Activated CD4-positive, alpha-beta T cell treated with anti-CD3 and anti-CD28 coated beads, Interleukin-2, amount 10 ng/mL, durations not matched to agents 7 days and 5 days (primary cell): ENCODE data around the gene HSPH1. TPM values are rescaled to one million over a fixed set of nuclear protein-coding genes. Genes with fewer than 3 reads are reported as not detected.

ENCODE experiments used
- CTCF ChIA-PET: fragments of 350-600 bp; sonication (Branson Sonifier 250); formaldehyde crosslinking; loops from one replicate; lab custom pipeline; 2021; ENCODE audit warnings: antibody characterized with exemption; lab: Charles Lee
- POLR2A ChIA-PET: fragments of 350-600 bp; sonication (Branson Sonifier 250); formaldehyde crosslinking; loops from one replicate; lab custom pipeline; 2021; ENCODE audit warnings: antibody characterized with exemption; lab: Charles Lee
- DNase-seq: peaks from one replicate; pipeline ENCODE4 v3.0.0-alpha.2; 2020
- H3K27ac Mint-ChIP-seq: one replicate; pipeline ENCODE4 v1.8.0; 2021; ENCODE audit warnings: mild to moderate bottlenecking, moderate library complexity, mixed read lengths
- H3K27me3 Mint-ChIP-seq: one replicate; pipeline ENCODE4 v1.8.0; 2021; ENCODE audit warnings: mixed read lengths
- H3K36me3 Mint-ChIP-seq: one replicate; pipeline ENCODE4 v1.8.0; 2021; ENCODE audit warnings: low read depth, mixed read lengths
- H3K4me1 Mint-ChIP-seq: one replicate; pipeline ENCODE4 v1.8.0; 2021; ENCODE audit warnings: mixed read lengths
- H3K4me3 Mint-ChIP-seq: one replicate; pipeline ENCODE4 v1.8.0; 2021; ENCODE audit warnings: mild to moderate bottlenecking, moderate library complexity, mixed read lengths
- H3K9me3 Mint-ChIP-seq: one replicate; pipeline ENCODE4 v1.8.0; 2021; ENCODE audit warnings: mixed read lengths
- total RNA-seq, 2 experiments: library from RNA; stranded (reverse); gene quantifications; one replicate each; pipeline ENCODE4 v1.2.3, GENCODE V29; 2021

The HSPH1 gene
- 100 to 1,000 TPM; 122 to 127 TPM for total RNA-seq

DNA sequence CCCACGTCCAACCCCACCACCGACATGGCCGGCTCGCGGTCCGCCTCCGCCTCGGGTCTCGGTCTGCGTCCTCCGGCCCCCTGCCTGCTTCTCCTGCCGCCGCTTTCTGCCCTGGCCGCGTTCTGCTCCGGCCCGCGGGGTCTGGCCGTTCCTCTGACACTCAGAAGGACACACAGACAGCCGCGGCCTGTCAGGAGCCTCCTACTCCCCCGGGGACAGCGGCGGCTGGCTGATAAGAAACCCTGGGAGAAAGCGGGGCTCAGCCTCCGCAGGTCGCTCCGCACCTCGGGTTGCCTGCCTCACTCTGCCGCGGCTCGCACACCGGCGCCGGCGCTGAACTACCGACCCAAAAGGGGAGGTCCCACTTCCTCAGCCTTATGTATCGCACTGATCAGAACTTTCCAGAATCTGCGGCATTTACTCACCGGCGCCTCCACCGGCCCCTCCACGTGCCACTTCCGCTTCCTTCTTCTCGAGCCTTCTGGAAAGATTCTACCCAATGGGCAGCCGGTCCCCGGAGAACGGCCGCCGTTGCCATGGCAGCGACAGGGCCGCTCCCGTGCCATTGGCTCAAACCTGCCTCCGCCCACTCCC is at the start of gene HSPH1:
TSS of gene HSPH1 (minus strand) at position 348 of the 594 bp plus-strand sequence. CDS start at position 26, 322 bp downstream.
- ChIA-PET CTCF (interaction anchor here (1.4 kb wide), 2 partner anchors 10 to 16 kb away, joined by 3 to 4 read pairs; no protein-coding TSS in a partner anchor), POLR2A (no interaction called here)
- Mint-ChIP-seq H3K36me3 (peaks cover 20% of the 10 kb centered on the region), H3K4me1 (peaks cover 45% of the 10 kb centered on the region), H3K4me3 (peak within 1 kb of the TSS; percentile 98), H3K27ac (peak within 1 kb of the TSS; percentile 99), H3K27me3 (no peaks in the 10 kb centered on the region), H3K9me3 (no peaks in the 10 kb centered on the region)
- peak; percentile 99 for DNase-seq

GRCh38 chr13:31209841-31210210 is 48.1 kb upstream of the HSPH1 start:
- DNase-seq = no peak
- POLR2A ChIA-PET = no interaction called here
- H3K27me3 Mint-ChIP-seq = no peaks in the 10 kb centered on the region
- CTCF ChIA-PET = interaction anchor here (1.6 kb wide), 1 partner anchor 9 kb away, joined by 8 read pairs; the partner anchor contains the start of gene B3GLCT
- no peak overlapping the region for H3K4me3 Mint-ChIP-seq
- no peaks in the 10 kb centered on the region for H3K9me3 Mint-ChIP-seq
- H3K36me3 Mint-ChIP-seq = no peaks in the 10 kb centered on the region
- no peak overlapping the region for H3K27ac Mint-ChIP-seq
- H3K4me1 Mint-ChIP-seq = peaks cover 13% of the 10 kb centered on the region

- Mint-ChIP-seq H3K9me3 (no peaks in the 10 kb centered on the region), H3K4me1 (peaks cover 16% of the 10 kb centered on the region), H3K27me3 (no peaks in the 10 kb centered on the region), H3K36me3 (no peaks in the 10 kb centered on the region), H3K4me3 (no peak overlapping the region), H3K27ac (no peak overlapping the region)
- DNase-seq = no peak
- POLR2A ChIA-PET = no interaction called here
- CTCF ChIA-PET = interaction anchor here (1.6 kb wide), 1 partner anchor 9 kb away, joined by 8 read pairs; the partner anchor contains the start of gene B3GLCT
Observed at GRCh38 chr13:31209172-31209840, 47.6 kb upstream of the HSPH1 start.

- ChIA-PET POLR2A (no interaction called here), CTCF (interaction anchor here (0.6 to 1.6 kb wide), 2 partner anchors 8 to 874 kb away, joined by 4 to 8 read pairs; partner anchors contain the start of gene B3GLCT)
- no peak overlapping the region for H3K4me3 Mint-ChIP-seq
- peaks cover 14% of the 10 kb centered on the region for H3K4me1 Mint-ChIP-seq
- H3K9me3 Mint-ChIP-seq = no peaks in the 10 kb centered on the region
- no peak overlapping the region for H3K27ac Mint-ChIP-seq
- no peak for DNase-seq
- H3K27me3 Mint-ChIP-seq = no peaks in the 10 kb centered on the region
- H3K36me3 Mint-ChIP-seq = no peaks in the 10 kb centered on the region
Observed at GRCh38 chr13:31208559-31209122, 46.9 kb upstream of the HSPH1 start.

GRCh38 chr13:31207661-31208552 is 46.2 kb upstream of the HSPH1 start:
- Mint-ChIP-seq H3K27me3 (no peaks in the 10 kb centered on the region), H3K9me3 (no peaks in the 10 kb centered on the region), H3K4me3 (no peak overlapping the region), H3K36me3 (peaks cover 2% of the 10 kb centered on the region), H3K4me1 (peaks cover 14% of the 10 kb centered on the region), H3K27ac (no peak overlapping the region)
- ChIA-PET CTCF (interaction anchor here (0.6 kb wide), 1 partner anchor 874 kb away, joined by 4 read pairs; no protein-coding TSS in a partner anchor), POLR2A (no interaction called here)
- no peak for DNase-seq

- no peak for DNase-seq
- H3K4me1 Mint-ChIP-seq = peaks cover 22% of the 10 kb centered on the region
- CTCF ChIA-PET = interaction anchor here (1.4 kb wide), 1 partner anchor 32 kb away, joined by 3 read pairs; no protein-coding TSS in a partner anchor
- H3K36me3 Mint-ChIP-seq = peaks cover 2% of the 10 kb centered on the region
- H3K9me3 Mint-ChIP-seq = no peaks in the 10 kb centered on the region
- POLR2A ChIA-PET = no interaction called here
- H3K4me3 Mint-ChIP-seq = no peak overlapping the region
- H3K27ac Mint-ChIP-seq = no peak overlapping the region
- no peaks in the 10 kb centered on the region for H3K27me3 Mint-ChIP-seq
Observed at GRCh38 chr13:31204592-31204991, 42.9 kb upstream of the HSPH1 start.

GRCh38 chr13:31201341-31202031 is 39.8 kb upstream of the HSPH1 start:
- Mint-ChIP-seq H3K27me3 (peaks cover 7% of the 10 kb centered on the region), H3K36me3 (peaks cover 2% of the 10 kb centered on the region), H3K9me3 (no peaks in the 10 kb centered on the region), H3K4me3 (peak overlapping the region; percentile 72), H3K4me1 (peaks cover 29% of the 10 kb centered on the region), H3K27ac (peak overlapping the region; percentile 85)
- POLR2A ChIA-PET = interaction anchor here (0.7 kb wide), 1 partner anchor 1335 kb away, joined by 4 read pairs; no protein-coding TSS in a partner anchor
- CTCF ChIA-PET = interaction anchor here (0.6 to 2.3 kb wide), 8 partner anchors 8 to 1074 kb away, joined by 3 to 8 read pairs (median 3); no protein-coding TSS in a partner anchor
- DNase-seq = no peak

- no peak for DNase-seq
- ChIA-PET CTCF (interaction anchor here (0.6 to 2.3 kb wide), 10 partner anchors 9 to 881 kb away, joined by 3 to 8 read pairs (median 3); no protein-coding TSS in a partner anchor), POLR2A (interaction anchor here (0.7 to 0.8 kb wide), 2 partner anchors 395 to 1336 kb away, joined by 3 to 4 read pairs; no protein-coding TSS in a partner anchor)
- Mint-ChIP-seq H3K27ac (peak overlapping the region; percentile 85), H3K4me3 (peak overlapping the region; percentile 72), H3K9me3 (no peaks in the 10 kb centered on the region), H3K36me3 (peaks cover 2% of the 10 kb centered on the region), H3K27me3 (peaks cover 7% of the 10 kb centered on the region), H3K4me1 (peaks cover 29% of the 10 kb centered on the region)
Observed at GRCh38 chr13:31200637-31200971, 38.9 kb upstream of the HSPH1 start.

DNA sequence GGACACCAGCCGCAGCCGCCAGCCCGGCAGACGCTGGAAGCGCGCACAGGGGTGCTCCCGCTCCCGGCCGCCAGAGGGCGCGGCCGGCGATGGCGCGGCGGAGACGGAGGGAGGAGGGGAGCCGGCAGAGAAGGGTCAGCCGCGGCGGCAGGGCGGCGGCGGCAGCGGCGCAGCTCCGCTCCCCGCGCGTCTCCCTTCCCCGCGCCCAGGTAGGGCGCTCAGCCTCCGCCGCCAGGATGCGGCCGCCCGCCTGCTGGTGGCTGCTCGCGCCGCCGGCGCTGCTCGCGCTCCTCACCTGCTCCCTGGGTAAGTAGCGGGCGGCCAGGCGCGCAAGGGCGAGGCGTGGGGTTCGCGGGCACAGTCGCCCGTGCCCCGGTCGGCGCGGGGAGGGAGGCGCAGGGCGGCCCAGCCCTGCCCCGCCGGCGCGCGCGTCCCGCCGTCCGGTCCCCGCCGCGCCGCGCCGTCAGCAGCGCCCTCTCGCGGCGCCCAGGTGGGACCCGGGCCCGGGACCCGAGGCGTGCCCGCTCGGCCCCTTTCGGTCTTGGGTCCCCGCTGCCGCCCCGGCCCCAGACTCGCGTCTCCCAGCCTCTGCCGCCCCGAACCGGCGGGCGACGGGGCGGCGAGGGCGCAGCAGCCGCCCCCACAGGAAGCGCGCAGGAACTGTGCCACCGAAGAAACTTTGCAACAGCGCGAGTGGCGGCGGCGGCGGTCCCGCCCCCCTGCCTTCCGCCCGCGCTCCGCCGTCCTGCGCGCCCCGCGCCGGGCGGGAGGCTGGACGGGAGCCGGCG is 38.3 kb upstream of the HSPH1 start, which contains the start of gene B3GLCT:
TSS of gene B3GLCT (plus strand) at position 127 of the 788 bp plus-strand sequence. CDS start at position 237, 110 bp downstream.
- peak; percentile 74 for DNase-seq
- ChIA-PET CTCF (interaction anchor here (0.6 to 2.3 kb wide), 8 partner anchors 9 to 881 kb away, joined by 3 to 8 read pairs (median 4); no protein-coding TSS in a partner anchor), POLR2A (interaction anchor here (0.8 kb wide), 1 partner anchor 394 kb away, joined by 3 read pairs; no protein-coding TSS in a partner anchor)
- H3K9me3 Mint-ChIP-seq = no peaks in the 10 kb centered on the region
- H3K27ac Mint-ChIP-seq = peak within 1 kb of the TSS; percentile 85
- H3K4me1 Mint-ChIP-seq = peaks cover 29% of the 10 kb centered on the region
- H3K36me3 Mint-ChIP-seq = peaks cover 2% of the 10 kb centered on the region
- peaks cover 7% of the 10 kb centered on the region for H3K27me3 Mint-ChIP-seq
- peak within 1 kb of the TSS; percentile 74 for H3K4me3 Mint-ChIP-seq

DNA sequence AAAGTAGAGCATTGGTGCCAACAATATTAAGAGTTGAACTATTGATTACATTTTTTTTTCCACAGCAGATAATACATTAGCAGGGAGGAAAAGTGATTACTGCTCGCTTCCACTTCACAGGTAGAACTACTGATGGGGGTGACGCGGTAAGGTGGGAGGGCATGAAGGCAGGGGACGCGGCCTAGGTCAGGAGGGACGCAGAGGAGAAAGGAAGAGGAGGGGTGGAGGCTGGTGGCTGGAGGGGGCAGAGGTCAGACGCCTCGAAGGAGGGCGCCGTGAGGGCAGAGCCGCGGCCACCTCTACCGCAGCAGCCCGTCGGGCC is 37.8 kb upstream of the HSPH1 start:
- POLR2A ChIA-PET = no interaction called here
- H3K27ac Mint-ChIP-seq = peak overlapping the region; percentile 83
- peaks cover 2% of the 10 kb centered on the region for H3K36me3 Mint-ChIP-seq
- DNase-seq = no peak
- CTCF ChIA-PET = interaction anchor here (0.6 to 2.3 kb wide), 4 partner anchors 10 to 39 kb away, joined by 3 to 8 read pairs (median 4); no protein-coding TSS in a partner anchor
- peaks cover 7% of the 10 kb centered on the region for H3K27me3 Mint-ChIP-seq
- peaks cover 24% of the 10 kb centered on the region for H3K4me1 Mint-ChIP-seq
- peak overlapping the region; percentile 74 for H3K4me3 Mint-ChIP-seq
- H3K9me3 Mint-ChIP-seq = no peaks in the 10 kb centered on the region

- Mint-ChIP-seq H3K9me3 (no peaks in the 10 kb centered on the region), H3K36me3 (peaks cover 2% of the 10 kb centered on the region), H3K27me3 (peaks cover 7% of the 10 kb centered on the region), H3K4me3 (no peak overlapping the region), H3K4me1 (peaks cover 20% of the 10 kb centered on the region), H3K27ac (no peak overlapping the region)
- POLR2A ChIA-PET = no interaction called here
- DNase-seq = no peak
- CTCF ChIA-PET = interaction anchor here (1.0 kb wide), 1 partner anchor 10 kb away, joined by 3 read pairs; no protein-coding TSS in a partner anchor
Observed at GRCh38 chr13:31198519-31198918, 36.8 kb upstream of the HSPH1 start.
